Keratinocyte (primary cell): ENCODE results near the gene EMX2.

Source experiments
- EZH2 ChIP-seq: IDR thresholded peaks from one replicate; pipeline ENCODE4 v1.6.1; 2012; ENCODE audit warnings: inconsistent platforms, mild to moderate bottlenecking, low read length, moderate library complexity
- TF ChIP-seq, protein P1 (sequence below), 3 experiments: IDR thresholded peaks in 1 of 3; conservative IDR thresholded peaks in 1 of 3; optimal IDR thresholded peaks in 1 of 3; 2 replicates in 2 of 3; 3 replicates in 1 of 3; pipeline versions ENCODE3 to v1.5.1; 2011; ENCODE audit warnings: low read length in 3 of 3, mild to moderate bottlenecking in 3 of 3, moderate library complexity in 2 of 3, control low read depth in 1 of 3, inconsistent platforms in 1 of 3; ENCODE audit not compliant: insufficient read depth in 2 of 3; ENCODE audit errors: extremely low read depth in 1 of 3

- TF ChIP-seq, protein P1, sequence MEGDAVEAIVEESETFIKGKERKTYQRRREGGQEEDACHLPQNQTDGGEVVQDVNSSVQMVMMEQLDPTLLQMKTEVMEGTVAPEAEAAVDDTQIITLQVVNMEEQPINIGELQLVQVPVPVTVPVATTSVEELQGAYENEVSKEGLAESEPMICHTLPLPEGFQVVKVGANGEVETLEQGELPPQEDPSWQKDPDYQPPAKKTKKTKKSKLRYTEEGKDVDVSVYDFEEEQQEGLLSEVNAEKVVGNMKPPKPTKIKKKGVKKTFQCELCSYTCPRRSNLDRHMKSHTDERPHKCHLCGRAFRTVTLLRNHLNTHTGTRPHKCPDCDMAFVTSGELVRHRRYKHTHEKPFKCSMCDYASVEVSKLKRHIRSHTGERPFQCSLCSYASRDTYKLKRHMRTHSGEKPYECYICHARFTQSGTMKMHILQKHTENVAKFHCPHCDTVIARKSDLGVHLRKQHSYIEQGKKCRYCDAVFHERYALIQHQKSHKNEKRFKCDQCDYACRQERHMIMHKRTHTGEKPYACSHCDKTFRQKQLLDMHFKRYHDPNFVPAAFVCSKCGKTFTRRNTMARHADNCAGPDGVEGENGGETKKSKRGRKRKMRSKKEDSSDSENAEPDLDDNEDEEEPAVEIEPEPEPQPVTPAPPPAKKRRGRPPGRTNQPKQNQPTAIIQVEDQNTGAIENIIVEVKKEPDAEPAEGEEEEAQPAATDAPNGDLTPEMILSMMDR (optimal IDR thresholded peaks at IDR 0.05 in 1 of 3, IDR thresholded peaks at IDR 0.05 in 1 of 3, conservative IDR thresholded peaks at IDR 0.05 in 1 of 3; ENCODE audit: extremely low read depth in 1 of 3, insufficient read depth in 2 of 3, low read length in 3 of 3), result no peak
- TF ChIP-seq EZH2, result no peak
Observed at GRCh38 chr10:117578999-117579590, 36.5 kb downstream of the EMX2 start.
